GM12878 (cell line): Measurements from ENCODE around the gene GALE. TPM values are rescaled to one million over a fixed set of nuclear protein-coding genes. Genes with fewer than 3 reads are reported as not detected.

Experiments used
- ATAC-seq: fragments of 200-7000 bp; cut with Tn5 transposase; 3 replicates; pipeline ENCODE4 v1.9.1; 2020; ENCODE audit warnings: mild to moderate bottlenecking, moderate library complexity
- BruUV-seq: library from RNA; stranded (reverse); fragments of 400-500 nt; replicated peaks from 2 replicates; lab custom pipeline; 2021; lab: Mats Ljungman, UMichigan
- CTCF ChIA-PET: fragments of 300-600 bp; sonication (Branson Sonifier 250); formaldehyde crosslinking; extraction: SDS; loops from one replicate; lab custom pipeline; 2021; ENCODE audit warnings: inconsistent platforms; lab: Yijun Ruan, JAX
- POLR2A ChIA-PET: fragments of 350-600 bp; formaldehyde crosslinking; extraction: SDS; loops from one replicate; lab custom pipeline; 2021; ENCODE audit warnings: inconsistent platforms; lab: Charles Lee
- RAD21 ChIA-PET: fragments of 300-600 bp; sonication (Branson Sonifier 250); formaldehyde crosslinking; loops from one replicate; lab custom pipeline; 2023; ENCODE audit warnings: antibody characterized with exemption; ENCODE audit not compliant: unreplicated experiment; lab: Charles Lee
- SMC1A ChIA-PET: fragments of 300-600 bp; sonication (Branson Sonifier 250); formaldehyde crosslinking; loops from one replicate; lab custom pipeline; 2023; ENCODE audit not compliant: unreplicated experiment, uncharacterized antibody; lab: Charles Lee
- DNase-seq: peaks from one replicate; pipeline ENCODE4 v3.0.0-alpha.2; 2011; ENCODE audit warnings: low read depth, low spot score
- FAIRE-seq: peaks from 3 replicates; lab custom pipeline; 2011; peaks lifted over from hg19 to GRCh38; lab: Jason Lieb, UNC
- H2AFZ ChIP-seq: 2 replicates; pipeline ENCODE4 v1.6.0; 2011; ENCODE audit warnings: low read depth, low read length, control low read depth; ENCODE audit not compliant: control insufficient read depth
- H3K27ac ChIP-seq: 2 replicates; pipeline ENCODE4 v1.5.1; 2011; ENCODE audit warnings: control low read depth; ENCODE audit not compliant: control insufficient read depth, insufficient read depth
- H3K27me3 ChIP-seq, 2 experiments: replicated peaks in 1 of 2; 2 replicates each; pipeline versions ENCODE4 v1.6.0 to v1.6.1; 2011; ENCODE audit warnings: low read length in 1 of 2; ENCODE audit not compliant: control insufficient read depth in 2 of 2, insufficient read depth in 2 of 2
- H3K36me3 ChIP-seq, 2 experiments: 2 replicates each; pipeline ENCODE4 v1.5.1; 2011; ENCODE audit warnings: low read length in 1 of 2; ENCODE audit not compliant: control insufficient read depth in 2 of 2, insufficient read depth in 2 of 2
- H3K4me1 ChIP-seq: 2 replicates; pipeline ENCODE4 v1.6.1; 2011; ENCODE audit warnings: mild to moderate bottlenecking, low read length, moderate library complexity, mixed read lengths; ENCODE audit not compliant: control insufficient read depth, insufficient read depth
- H3K4me2 ChIP-seq: 2 replicates; pipeline ENCODE4 v1.6.0; 2011; ENCODE audit warnings: control low read depth; ENCODE audit not compliant: control insufficient read depth, insufficient read depth
- H3K4me3 ChIP-seq: fragments of 200-600 bp; sonication (generic); 2 replicates; pipeline ENCODE4 v1.5.1; 2016
- H3K79me2 ChIP-seq: 2 replicates; pipeline ENCODE4 v1.6.0; 2011; ENCODE audit warnings: low read length; ENCODE audit not compliant: control insufficient read depth, insufficient read depth
- H3K9ac ChIP-seq: 2 replicates; pipeline ENCODE4 v1.8.0; 2011; ENCODE audit warnings: low read length, control low read depth, mixed read lengths; ENCODE audit not compliant: control insufficient read depth, insufficient read depth
- H3K9me3 ChIP-seq: replicated peaks from 3 replicates; pipeline ENCODE4 v1.5.1; 2011; ENCODE audit warnings: mild to moderate bottlenecking, low read length; ENCODE audit not compliant: control insufficient read depth, insufficient read depth
- H4K20me1 ChIP-seq: 2 replicates; pipeline ENCODE4 v1.6.0; 2011; ENCODE audit not compliant: control insufficient read depth, insufficient read depth
- ASH2L ChIP-seq: fragments of 300-600, 200-600 bp; sonication (generic); IDR thresholded peaks from 2 replicates; pipeline ENCODE4 v1.6.1; 2017; ENCODE audit warnings: low read depth, mild to moderate bottlenecking, borderline replicate concordance
- BACH1 ChIP-seq: fragments of 450-650 bp; IDR thresholded peaks from 2 replicates; pipeline ENCODE4 v1.6.1; 2017; ENCODE audit warnings: mild to moderate bottlenecking, borderline replicate concordance
- CHD1 ChIP-seq: IDR thresholded peaks from 2 replicates; pipeline ENCODE4 v1.6.1; 2012; ENCODE audit warnings: low read depth, low read length, improper control_type of control experiment
- EP300 ChIP-seq, 2 experiments: fragments of 150-350 bp in 1 of 2; IDR thresholded peaks; 2 replicates each; pipeline ENCODE4 v1.6.1; 2011 to 2012; ENCODE audit warnings: low read depth in 2 of 2, low read length in 2 of 2, borderline replicate concordance in 1 of 2, improper control_type of control experiment in 1 of 2, inconsistent platforms in 1 of 2; ENCODE audit not compliant: control insufficient read depth in 1 of 2
- IKZF1 ChIP-seq: fragments of 450-650 bp; conservative IDR thresholded peaks from 2 replicates; pipeline ENCODE4 v1.6.1; 2017; ENCODE audit warnings: antibody characterized with exemption, mild to moderate bottlenecking
- JUNB ChIP-seq: IDR thresholded peaks from 2 replicates; pipeline ENCODE4 v1.6.1; 2016; ENCODE audit warnings: antibody characterized with exemption, mild to moderate bottlenecking
- LARP7 ChIP-seq: fragments of 450-650 bp; IDR thresholded peaks from 2 replicates; pipeline ENCODE4 v1.6.1; 2017; ENCODE audit warnings: mild to moderate bottlenecking
- POU2F2 ChIP-seq: IDR thresholded peaks from 3 replicates; pipeline ENCODE4 v1.6.1; 2011; ENCODE audit warnings: low read depth, mild to moderate bottlenecking, low read length, borderline replicate concordance
- PRDM15 ChIP-seq: fragments of 450-650 bp; formaldehyde crosslinking; IDR thresholded peaks from 2 replicates; pipeline ENCODE4 v1.4.0; 2020; ENCODE audit warnings: mild to moderate bottlenecking, moderate library complexity
- RAD51 ChIP-seq: fragments of 450-650 bp; IDR thresholded peaks from 2 replicates; pipeline ENCODE4 v1.6.1; 2016; ENCODE audit warnings: moderate library complexity, mild to moderate bottlenecking, inconsistent platforms
- STAT1 ChIP-seq: fragments of 450-650 bp; conservative IDR thresholded peaks from 2 replicates; pipeline ENCODE4 v1.6.1; 2014; ENCODE audit warnings: antibody characterized with exemption, mild to moderate bottlenecking
- USF1 ChIP-seq: IDR thresholded peaks from 2 replicates; pipeline ENCODE4 v1.6.1; 2011; ENCODE audit warnings: borderline replicate concordance, low read depth, mild to moderate bottlenecking, moderate library complexity, mixed read lengths, low read length; ENCODE audit not compliant: insufficient read depth; ENCODE audit errors: extremely low read length
- WRNIP1 ChIP-seq: IDR thresholded peaks from 2 replicates; pipeline ENCODE4 v1.6.1; 2011; ENCODE audit warnings: low read depth, low read length, improper control_type of control experiment, borderline replicate concordance
- ZNF217 ChIP-seq: fragments of 450-650 bp; IDR thresholded peaks from 2 replicates; pipeline ENCODE4 v1.6.1; 2017; ENCODE audit warnings: antibody characterized with exemption, mild to moderate bottlenecking
- ZZZ3 ChIP-seq: IDR thresholded peaks from 2 replicates; pipeline ENCODE4 v1.6.1; 2011; ENCODE audit warnings: low read depth; ENCODE audit not compliant: control insufficient read depth, insufficient read length
- WGBS: methylation state at CpG from one replicate; pipeline ENCODE4 v1.1.6; 2016; ENCODE audit warnings: low lambda C conversion rate; ENCODE audit not compliant: insufficient replicate concordance, insufficient coverage; ENCODE audit errors: missing lambda C conversion rate; 5-methylcytosine and 5-hydroxymethylcytosine counted together
- in situ Hi-C: fragments of 300-500 bp; cut with MboI; formaldehyde crosslinking; loops from 9 replicates; pipeline ENCODE4 v1.14.3; 2018; ENCODE audit warnings: mixed read lengths
- intact Hi-C: fragments of 100-400 bp; cut with micrococcal nuclease; formaldehyde crosslinking; loops from one replicate; pipeline ENCODE4 v1.14.2; 2022; ENCODE audit not compliant: unreplicated experiment
- polyA plus RNA-seq, 11 experiments: library from polyadenylated mRNA; depleted of rRNA in 4 of 11; unstranded in 6 of 11; stranded (reverse) in 5 of 11; fragments of >200 nt; fragmentation: Nextera tagmentation in 4 of 11; fragmentation: Illumina TruSeq in 1 of 11; extraction: Ambion mirVana in 4 of 11; extraction: Trizol in 1 of 11; gene quantifications; 1 replicate in 1 of 11; 2 replicates in 10 of 11; pipeline versions ENCODE4 v1.2.1 to v1.2.3, GENCODE V29; 2011 to 2016; ENCODE audit warnings: inconsistent platforms in 2 of 11, missing spikeins in 2 of 11, low read depth in 1 of 11
- total RNA-seq, 4 experiments: library from RNA; depleted of rRNA in 3 of 4; stranded (reverse); fragments of >200 nt in 3 of 4; fragmentation: Illumina TruSeq in 1 of 4; extraction: Trizol in 1 of 4; gene quantifications; 2 replicates each; pipeline versions ENCODE4 v1.2.1 to v1.2.3, GENCODE V29; 2013 to 2021
- TF ChIP-seq, protein P1 (sequence below): fragments of 450-650 bp; IDR thresholded peaks from 2 replicates; pipeline ENCODE4 v1.6.1; 2018; ENCODE audit warnings: mild to moderate bottlenecking, low read depth, moderate library complexity; ENCODE audit not compliant: partially characterized antibody
- TF ChIP-seq, protein P2 (sequence below): fragments of 450-650 bp; IDR thresholded peaks from 2 replicates; pipeline ENCODE4 v1.6.1; 2014; ENCODE audit warnings: mild to moderate bottlenecking

The GALE gene
- total and polyA plus RNA-seq, 10 of the 15 experiments (the other 5 are each of a cell fraction or from before 2014, with no cell fraction given): 4.2 to 93.7 (median 40.4) TPM

DNA sequence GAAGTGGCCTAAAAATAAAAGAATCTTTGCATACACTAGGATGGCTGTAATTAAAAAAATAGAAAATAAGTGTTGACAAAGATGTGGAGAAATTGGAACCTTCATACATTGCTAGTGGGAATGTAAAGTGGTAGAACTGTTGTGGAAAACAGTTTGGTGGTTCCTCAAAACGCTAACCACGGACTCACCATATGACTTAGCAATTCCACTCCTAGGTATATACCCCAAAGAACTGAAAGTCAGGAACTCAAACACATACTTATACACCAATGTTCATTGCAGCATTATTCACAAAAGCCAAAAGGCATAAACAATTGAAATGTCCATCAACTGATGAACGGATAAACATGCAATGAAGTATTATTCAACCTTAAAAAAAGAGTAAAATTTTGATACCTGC, 35.5 kb upstream of the GALE start:
- H3K27me3 ChIP-seq: no peaks in the 10 kb centered on the region
- H3K4me1 ChIP-seq: no peaks in the 10 kb centered on the region
- no TSS peak for BruUV-seq
- no peak overlapping the region for H3K4me2 ChIP-seq
- no peaks in the 10 kb centered on the region; the same call in 2 of the 3 replicates for H3K9me3 ChIP-seq
- no peaks in the 10 kb centered on the region for H3K36me3 ChIP-seq
- ChIA-PET RAD21 (no interaction called here), CTCF (no interaction called here), SMC1A (no interaction called here), POLR2A (interaction anchor here (0.6 kb wide), 1 partner anchor 51 kb away, joined by 4 read pairs; no protein-coding TSS in a partner anchor)
- H3K79me2 ChIP-seq: no peaks in the 10 kb centered on the region
- no peak overlapping the region for H3K4me3 ChIP-seq
- in situ Hi-C loops: no loop called here
- 18% methylated on average over 3 of the region's 3 CpGs for WGBS
- H3K27ac ChIP-seq: no peak overlapping the region
- ATAC-seq (no peak), FAIRE-seq (no peak), DNase-seq (no peak)
- no peaks in the 10 kb centered on the region for H4K20me1 ChIP-seq
- intact Hi-C loops: no loop called here
- H3K9ac ChIP-seq: no peak overlapping the region
- H2AFZ ChIP-seq: no peak overlapping the region
- TF ChIP-seq IKZF1: 0 out of 2 replicates have a peak, but pooled peaks have one; percentile 21
- TF ChIP-seq RAD51: no peak
- TF ChIP-seq ZNF217: no peak
- no peak for TF ChIP-seq EP300 (IDR thresholded peaks at IDR 0.05; ENCODE audit: borderline replicate concordance in 1 of 2, control insufficient read depth in 1 of 2, low read depth in 2 of 2, low read length in 2 of 2)
- TF ChIP-seq ASH2L: no peak
- TF ChIP-seq, protein P1, sequence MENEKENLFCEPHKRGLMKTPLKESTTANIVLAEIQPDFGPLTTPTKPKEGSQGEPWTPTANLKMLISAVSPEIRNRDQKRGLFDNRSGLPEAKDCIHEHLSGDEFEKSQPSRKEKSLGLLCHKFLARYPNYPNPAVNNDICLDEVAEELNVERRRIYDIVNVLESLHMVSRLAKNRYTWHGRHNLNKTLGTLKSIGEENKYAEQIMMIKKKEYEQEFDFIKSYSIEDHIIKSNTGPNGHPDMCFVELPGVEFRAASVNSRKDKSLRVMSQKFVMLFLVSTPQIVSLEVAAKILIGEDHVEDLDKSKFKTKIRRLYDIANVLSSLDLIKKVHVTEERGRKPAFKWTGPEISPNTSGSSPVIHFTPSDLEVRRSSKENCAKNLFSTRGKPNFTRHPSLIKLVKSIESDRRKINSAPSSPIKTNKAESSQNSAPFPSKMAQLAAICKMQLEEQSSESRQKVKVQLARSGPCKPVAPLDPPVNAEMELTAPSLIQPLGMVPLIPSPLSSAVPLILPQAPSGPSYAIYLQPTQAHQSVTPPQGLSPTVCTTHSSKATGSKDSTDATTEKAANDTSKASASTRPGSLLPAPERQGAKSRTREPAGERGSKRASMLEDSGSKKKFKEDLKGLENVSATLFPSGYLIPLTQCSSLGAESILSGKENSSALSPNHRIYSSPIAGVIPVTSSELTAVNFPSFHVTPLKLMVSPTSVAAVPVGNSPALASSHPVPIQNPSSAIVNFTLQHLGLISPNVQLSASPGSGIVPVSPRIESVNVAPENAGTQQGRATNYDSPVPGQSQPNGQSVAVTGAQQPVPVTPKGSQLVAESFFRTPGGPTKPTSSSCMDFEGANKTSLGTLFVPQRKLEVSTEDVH: no peak
- no peak for TF ChIP-seq POU2F2
- no peak for TF ChIP-seq PRDM15 (CRISPR knock-in tag)
- peak; percentile 22; the same call in 1 of the 2 replicates for TF ChIP-seq JUNB
- TF ChIP-seq WRNIP1: no peak
- no peak for TF ChIP-seq USF1
- TF ChIP-seq, protein P2, sequence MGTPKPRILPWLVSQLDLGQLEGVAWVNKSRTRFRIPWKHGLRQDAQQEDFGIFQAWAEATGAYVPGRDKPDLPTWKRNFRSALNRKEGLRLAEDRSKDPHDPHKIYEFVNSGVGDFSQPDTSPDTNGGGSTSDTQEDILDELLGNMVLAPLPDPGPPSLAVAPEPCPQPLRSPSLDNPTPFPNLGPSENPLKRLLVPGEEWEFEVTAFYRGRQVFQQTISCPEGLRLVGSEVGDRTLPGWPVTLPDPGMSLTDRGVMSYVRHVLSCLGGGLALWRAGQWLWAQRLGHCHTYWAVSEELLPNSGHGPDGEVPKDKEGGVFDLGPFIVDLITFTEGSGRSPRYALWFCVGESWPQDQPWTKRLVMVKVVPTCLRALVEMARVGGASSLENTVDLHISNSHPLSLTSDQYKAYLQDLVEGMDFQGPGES: no peak
- no peak for TF ChIP-seq LARP7
- TF ChIP-seq CHD1: no peak
- no peak for TF ChIP-seq BACH1
- no peak for TF ChIP-seq STAT1
- TF ChIP-seq ZZZ3: no peak
